Endothelial cell of umbilical vein (primary cell): ENCODE results near the gene ITPKB.

ENCODE experiments used
- CTCF ChIP-seq, 2 donors: IDR thresholded peaks; 1 replicate in 1 of 2; 2 replicates in 1 of 2; pipeline ENCODE4 v1.5.1; 2011; ENCODE audit warnings: low read length in 2 of 2, mild to moderate bottlenecking in 2 of 2, moderate library complexity in 2 of 2, control low read depth in 1 of 2, inconsistent platforms in 1 of 2, low read depth in 1 of 2; ENCODE audit not compliant: insufficient read depth in 1 of 2; ENCODE audit errors: extremely low read depth in 1 of 2
- GATA2 ChIP-seq: IDR thresholded peaks from 2 replicates; pipeline ENCODE4 v1.7.0; 2011; ENCODE audit warnings: low read depth, mild to moderate bottlenecking, moderate library complexity, mixed read lengths, low read length; ENCODE audit not compliant: insufficient read length, insufficient read depth
- POLR2A ChIP-seq: IDR thresholded peaks from 2 replicates; pipeline ENCODE4 v1.6.1; 2012; ENCODE audit warnings: low read depth, mild to moderate bottlenecking, control low read depth, low read length

- TF ChIP-seq CTCF (IDR thresholded peaks at IDR 0.05; ENCODE audit: extremely low read depth in 1 of 2, insufficient read depth in 1 of 2, low read depth in 1 of 2, low read length in 2 of 2): no peak
- no peak for TF ChIP-seq GATA2
- TF ChIP-seq POLR2A: no peak
These were observed 83.6 kb downstream of the ITPKB start for GRCh38 chr1:226655251-226656163.
